K562 (cell line): ENCODE measurements around the gene PITPNC1. TPM values are rescaled to one million over a fixed set of nuclear protein-coding genes. Genes with fewer than 3 reads are reported as not detected.

ENCODE experiments used
- ATAC-seq: fragments of 200-7000 bp; cut with Tn5 transposase; 3 replicates; pipeline ENCODE4 v1.9.1; 2020; ENCODE audit warnings: moderate library complexity
- BruUV-seq: library from RNA; stranded (reverse); fragments of 400-500 nt; replicated peaks from 2 replicates; lab custom pipeline; 2021; lab: Mats Ljungman, UMichigan
- CTCF ChIA-PET: fragments of 300-600 bp; formaldehyde crosslinking; extraction: SDS; loops from one replicate; lab custom pipeline; 2021; ENCODE audit warnings: low intra/inter-chr PET ratio; lab: Yijun Ruan, JAX
- POLR2A ChIA-PET: fragments of 300-600, 350-650 bp; sonication (Branson Sonifier 250); formaldehyde crosslinking; extraction: SDS; loops from one replicate; lab custom pipeline; 2021; ENCODE audit warnings: antibody characterized with exemption, inconsistent platforms; lab: Yijun Ruan, JAX
- DNase-seq, 4 experiments: peaks; one replicate each; pipeline versions ENCODE4 v3.0.0 to v3.0.0-alpha.2; 2011 to 2018; ENCODE audit warnings: low spot score in 3 of 4, mixed read lengths in 3 of 4; ENCODE audit errors: extremely low read depth in 1 of 4
- FAIRE-seq: peaks from 2 replicates; lab custom pipeline; 2011; peaks lifted over from hg19 to GRCh38; lab: Jason Lieb, UNC
- H2AFZ ChIP-seq: 2 replicates; pipeline ENCODE4 v1.6.0; 2011; ENCODE audit warnings: low read depth, low read length, control low read depth, inconsistent platforms
- H3K27ac ChIP-seq: fragments of 200-600 bp; 3 replicates; pipeline ENCODE4 v1.8.0; 2011; ENCODE audit warnings: low read depth, mild to moderate bottlenecking, control low read depth, inconsistent platforms, low read length, moderate library complexity, mixed read lengths; ENCODE audit errors: extremely low read depth
- H3K27me3 ChIP-seq, 2 experiments: fragments of 300-600 bp in 1 of 2; 2 replicates in 1 of 2; 3 replicates in 1 of 2; pipeline versions ENCODE4 v1.6.0 to v1.8.0; 2011; ENCODE audit warnings: inconsistent platforms in 2 of 2, low read length in 2 of 2, mild to moderate bottlenecking in 1 of 2, mixed read lengths in 1 of 2, moderate library complexity in 1 of 2; ENCODE audit not compliant: control insufficient read depth in 2 of 2, insufficient read depth in 2 of 2
- H3K36me3 ChIP-seq: fragments of 300-600 bp; 3 replicates; pipeline ENCODE4 v1.8.0; 2011; ENCODE audit warnings: mild to moderate bottlenecking, low read length, inconsistent platforms; ENCODE audit not compliant: control insufficient read depth, insufficient read depth
- H3K4me1 ChIP-seq, 2 experiments: fragments of 200-600 bp in 1 of 2; replicated peaks in 1 of 2; 2 replicates in 1 of 2; 3 replicates in 1 of 2; pipeline versions ENCODE4 v1.5.1 to v1.8.0; 2011; ENCODE audit warnings: inconsistent platforms in 2 of 2, low read length in 2 of 2, mild to moderate bottlenecking in 1 of 2, mixed read lengths in 1 of 2, moderate library complexity in 1 of 2; ENCODE audit not compliant: control insufficient read depth in 2 of 2, insufficient read depth in 2 of 2
- H3K4me2 ChIP-seq: 2 replicates; pipeline ENCODE4 v1.6.1; 2011; ENCODE audit warnings: low read length, control low read depth, inconsistent platforms, mixed read lengths; ENCODE audit not compliant: insufficient read depth
- H3K4me3 ChIP-seq: fragments of 200-600 bp; sonication (generic), shearing (Covaris generic); 2 replicates; pipeline ENCODE4 v1.5.1; 2016; ENCODE audit warnings: control low read depth, inconsistent platforms
- H3K79me2 ChIP-seq: fragments of 200-600 bp; 3 replicates; pipeline ENCODE4 v1.8.0; 2011; ENCODE audit warnings: low read length, inconsistent platforms; ENCODE audit not compliant: control insufficient read depth, insufficient read depth
- H3K9ac ChIP-seq, 2 experiments: 2 replicates each; pipeline versions ENCODE4 v1.6.0 to v1.6.1; 2011; ENCODE audit warnings: low read depth in 2 of 2, low read length in 2 of 2, control low read depth in 1 of 2, inconsistent platforms in 1 of 2, mild to moderate bottlenecking in 1 of 2, mixed read lengths in 1 of 2; ENCODE audit not compliant: insufficient read depth in 1 of 2
- H3K9me1 ChIP-seq: one replicate; pipeline ENCODE4 v1.6.0; 2011; ENCODE audit warnings: inconsistent platforms, mild to moderate bottlenecking, low read length, moderate library complexity; ENCODE audit not compliant: control insufficient read depth, insufficient read depth
- H3K9me3 ChIP-seq: replicated peaks from 2 replicates; pipeline ENCODE4 v1.5.1; 2011; ENCODE audit warnings: low read depth, low read length, inconsistent platforms; ENCODE audit not compliant: control insufficient read depth, insufficient read depth
- H4K20me1 ChIP-seq: replicated peaks from 2 replicates; pipeline ENCODE4 v1.6.1; 2011; ENCODE audit warnings: low read length, inconsistent platforms, mixed read lengths; ENCODE audit not compliant: control insufficient read depth, insufficient read depth
- ARID2 ChIP-seq: fragments of 450-650 bp; IDR thresholded peaks from 2 replicates; pipeline ENCODE4 v1.6.1; 2017; ENCODE audit warnings: antibody characterized with exemption, mild to moderate bottlenecking
- BRD4 ChIP-seq: fragments of 200-600 bp; sonication (generic); IDR thresholded peaks from 2 replicates; pipeline ENCODE4 v1.6.1; 2017; ENCODE audit warnings: inconsistent platforms
- ETV6 ChIP-seq, 3 experiments: fragments of 150-350 bp in 1 of 3; sonication (generic) in 1 of 3; formaldehyde crosslinking in 1 of 3; IDR thresholded peaks; 2 replicates each; pipeline versions ENCODE4 v1.6.1 to v1.8.0; 2014 to 2022; ENCODE audit warnings: borderline replicate concordance in 2 of 3, low read depth in 2 of 3, antibody characterized with exemption in 1 of 3, low read length in 1 of 3, mild to moderate bottlenecking in 1 of 3, missing genetic modification reagents in 1 of 3
- HDAC1 ChIP-seq, 2 experiments: fragments of 450-650 bp; IDR thresholded peaks; 2 replicates each; pipeline ENCODE4 v1.6.1; 2016 to 2017; ENCODE audit warnings: inconsistent platforms in 1 of 2, mild to moderate bottlenecking in 1 of 2, moderate library complexity in 1 of 2
- NCOA6 ChIP-seq: fragments of 450-650 bp; IDR thresholded peaks from 2 replicates; pipeline ENCODE4 v1.6.1; 2017; ENCODE audit warnings: mild to moderate bottlenecking
- SRSF3 ChIP-seq: fragments of 200-400 bp; formaldehyde crosslinking; IDR thresholded peaks from 2 replicates; pipeline ENCODE4 v1.6.1; 2016; ENCODE audit warnings: mild to moderate bottlenecking, low read length, moderate library complexity; ENCODE audit not compliant: insufficient read depth
- TAF7 ChIP-seq: fragments of 450-650 bp; IDR thresholded peaks from 2 replicates; pipeline ENCODE4 v1.6.1; 2016; ENCODE audit warnings: missing genetic modification characterization, missing compliant biosample characterization
- YBX1 ChIP-seq: fragments of 450-650 bp; IDR thresholded peaks from 2 replicates; pipeline ENCODE4 v1.7.1; 2016; ENCODE audit warnings: mild to moderate bottlenecking
- ZFP36 ChIP-seq: fragments of 150-350 bp; IDR thresholded peaks from 2 replicates; pipeline ENCODE4 v1.6.1; 2018; ENCODE audit warnings: low read length, low read depth; ENCODE audit not compliant: partially characterized antibody
- ZHX1 ChIP-seq: fragments of 150-350 bp; conservative IDR thresholded peaks from 2 replicates; pipeline ENCODE4 v1.6.1; 2014; ENCODE audit warnings: low read length
- ZKSCAN8 ChIP-seq: fragments of 200-800 bp; sonication (Bioruptor generic); IDR thresholded peaks from 2 replicates; pipeline ENCODE4 v1.6.1; 2016; ENCODE audit warnings: missing genetic modification characterization, missing compliant biosample characterization
- ZNF23 ChIP-seq: fragments of 250-450 bp; sonication (Bioruptor Pico); IDR thresholded peaks from 2 replicates; pipeline ENCODE4 v1.4.0; 2020; ENCODE audit warnings: mild to moderate bottlenecking
- ZNF592 ChIP-seq: fragments of 450-650 bp; IDR thresholded peaks from 2 replicates; pipeline ENCODE4 v1.6.1; 2017; ENCODE audit warnings: antibody characterized with exemption, mild to moderate bottlenecking
- WGBS: fragments of 100-300 bp; shearing (Covaris generic); methylation state at CpG from one replicate; pipeline ENCODE4 v1.1.6; 2016; ENCODE audit warnings: low coverage, mixed read lengths; ENCODE audit not compliant: insufficient coverage; ENCODE audit errors: missing lambda C conversion rate; 5-methylcytosine and 5-hydroxymethylcytosine counted together
- in situ Hi-C: fragments of 300-500 bp; cut with MboI; formaldehyde crosslinking; loops from 4 replicates; pipeline ENCODE4 v1.15.0; 2018; ENCODE audit warnings: inconsistent platforms, mixed read lengths
- intact Hi-C: fragments of 100-400 bp; cut with micrococcal nuclease; formaldehyde crosslinking; loops from 2 replicates; pipeline ENCODE4 v1.14.2; 2022
- polyA plus RNA-seq, 8 experiments: library from polyadenylated mRNA; depleted of rRNA in 4 of 8; stranded (reverse) in 5 of 8; unstranded in 3 of 8; fragments of >200 nt; fragmentation: Nextera tagmentation in 2 of 8; fragmentation: Illumina TruSeq in 1 of 8; extraction: Ambion mirVana in 2 of 8; extraction: Trizol in 1 of 8; gene quantifications; 2 replicates each; pipeline versions ENCODE4 v1.2.1 to v1.2.3, GENCODE V29; 2011 to 2014; ENCODE audit warnings: inconsistent platforms in 1 of 8, missing spikeins in 1 of 8
- total RNA-seq, 7 experiments: library from RNA; depleted of rRNA in 6 of 7; stranded (reverse); fragments of >200 nt in 6 of 7; fragmentation: Illumina TruSeq in 2 of 7; extraction: Trizol in 2 of 7; gene quantifications; 2 replicates each; pipeline versions ENCODE4 v1.2.1 to v1.2.3, GENCODE V29; 2011 to 2021; ENCODE audit warnings: low replicate concordance in 1 of 7

PITPNC1 gene
- total and polyA plus RNA-seq, 9 of the 15 experiments (the other 6 are each of a cell fraction or from before 2014, with no cell fraction given): 0.11 to 1.1 (median 0.65) TPM

GRCh38 chr17:67617304-67617899 lies 240.3 kb downstream of the PITPNC1 start:
- POLR2A ChIA-PET: no interaction called here
- in situ Hi-C loops: no loop called here
- no peak overlapping the region for H3K27ac ChIP-seq
- no peak for TF ChIP-seq ZNF23
- TF ChIP-seq HDAC1 (IDR thresholded peaks at IDR 0.05): no peak
- TF ChIP-seq BRD4: no peak
- TF ChIP-seq ETV6 (IDR thresholded peaks at IDR 0.05; ENCODE audit: borderline replicate concordance in 1 of 2, low read depth in 2 of 2, low read length in 1 of 2): no peak
- no peak for TF ChIP-seq ETV6 (CRISPR knock-in tag; IDR thresholded peaks at IDR 0.05; ENCODE audit: borderline replicate concordance)
- no peak for TF ChIP-seq ZKSCAN8 (CRISPR knock-in tag)
- no peak for TF ChIP-seq ARID2
- TF ChIP-seq ZHX1: no peak
- TF ChIP-seq NCOA6: no peak
- TF ChIP-seq TAF7 (tag): no peak
- TF ChIP-seq ZFP36: no peak
- no peak for TF ChIP-seq YBX1
- TF ChIP-seq SRSF3: no peak
- no peak for TF ChIP-seq ZNF592

More at GRCh38 chr17:67617304-67617899, 240.3 kb downstream of the PITPNC1 start:
- BruUV-seq: no TSS peak
- H3K79me2 ChIP-seq: no peaks in the 10 kb centered on the region
- H3K9me1 ChIP-seq: no peaks in the 10 kb centered on the region
- WGBS: 0% methylated on average over 4 of the region's 4 CpGs
- H3K4me1 ChIP-seq: no peaks in the 10 kb centered on the region
- H3K4me3 ChIP-seq: no peak overlapping the region
- H4K20me1 ChIP-seq: no peaks in the 10 kb centered on the region; the same call in 1 of the 2 replicates
- peaks cover 25 to 50% of the 10 kb centered on the region in 2 experiments; a peak in 4 of 5 replicates for H3K27me3 ChIP-seq
- DNase-seq (no peak), ATAC-seq (no peak), FAIRE-seq (no peak)
- CTCF ChIA-PET: interaction anchor here (0.6 kb wide), 1 partner anchor 42 kb away, joined by 4 read pairs; no protein-coding TSS in a partner anchor
- no peak overlapping the region for H2AFZ ChIP-seq
- H3K36me3 ChIP-seq: no peaks in the 10 kb centered on the region
- intact Hi-C loops: no loop called here
- no peak overlapping the region for H3K9ac ChIP-seq
- no peak overlapping the region for H3K4me2 ChIP-seq
- H3K9me3 ChIP-seq: no peaks in the 10 kb centered on the region
